Upper lobe of left lung (tissue), 6 donors: ENCODE results near the gene ZAP70. TPM values are rescaled to one million over a fixed set of nuclear protein-coding genes. Genes with fewer than 3 reads are reported as not detected.
A peak's percentile ranks its signal among the peaks of the same experiment; 100 is the strongest.

Experiments used
- ATAC-seq, 2 donors: fragments of 200-7000 bp; cut with Tn5 transposase; one replicate each; pipeline ENCODE4 v1.9.1; 2022; ENCODE audit warnings: mild to moderate bottlenecking in 2 of 2, moderate library complexity in 2 of 2; ENCODE audit not compliant: low FRiP score in 2 of 2
- DNase-seq, 2 donors: peaks; one replicate each; pipeline ENCODE4 v3.0.0-alpha.2; 2019 to 2020
- H3K27ac ChIP-seq, 4 donors: fragments of 200-600 bp; sonication (generic); one replicate each; pipeline ENCODE4 v1.5.1; 2016 to 2019
- H3K27me3 ChIP-seq, 4 donors: fragments of 200-600 bp; sonication (generic); one replicate each; pipeline ENCODE4 v1.5.1; 2017 to 2019
- H3K36me3 ChIP-seq, 4 donors: fragments of 200-600 bp; sonication (generic); one replicate each; pipeline ENCODE4 v1.5.1; 2016 to 2019
- H3K4me1 ChIP-seq, 4 donors: fragments of 200-600 bp; sonication (generic); one replicate each; pipeline ENCODE4 v1.5.1; 2018 to 2019
- H3K4me3 ChIP-seq, 4 donors: fragments of 200-600 bp; sonication (generic); one replicate each; pipeline ENCODE4 v1.5.1; 2017 to 2019; ENCODE audit warnings: mild to moderate bottlenecking in 2 of 4, moderate library complexity in 1 of 4
- H3K9me3 ChIP-seq, 4 donors: fragments of 200-600 bp; sonication (generic); one replicate each; pipeline ENCODE4 v1.5.1; 2018 to 2019
- EP300 ChIP-seq, 4 donors: sonication (generic); formaldehyde crosslinking; IDR thresholded peaks; one replicate each; pipeline ENCODE4 v1.5.1; 2017; ENCODE audit warnings: antibody characterized with exemption in 4 of 4, control low read depth in 2 of 4
- POLR2A ChIP-seq, 4 donors: fragments of 450-650 bp; IDR thresholded peaks; one replicate each; pipeline ENCODE4 v1.5.1; 2016 to 2017; ENCODE audit warnings: antibody characterized with exemption in 4 of 4, mild to moderate bottlenecking in 2 of 4
- POLR2AphosphoS5 ChIP-seq, 2 donors: sonication (generic); formaldehyde crosslinking; IDR thresholded peaks; one replicate each; pipeline ENCODE4 v1.5.1; 2017; ENCODE audit warnings: antibody characterized with exemption in 2 of 2
- WGBS, 2 donors: methylation state at CpG; one replicate each; pipeline ENCODE4 v1.1.5; 2017 to 2018; 5-methylcytosine and 5-hydroxymethylcytosine counted together
- total RNA-seq, 6 donors: library from RNA; depleted of rRNA in 4 of 6; stranded (reverse); fragments of >200 nt in 4 of 6; gene quantifications; one replicate each; pipeline versions ENCODE4 v1.1.0 to v1.2.1, GENCODE V29; 2016 to 2021
- TF ChIP-seq, protein P1 (sequence below), 6 experiments: fragments of 450-650 bp in 4 of 6; fragments of 200-600 bp in 2 of 6; sonication (generic) in 2 of 6; IDR thresholded peaks; one replicate each; pipeline ENCODE4 v1.5.1; 2016 to 2019; ENCODE audit warnings: antibody characterized with exemption in 6 of 6
- donor health status: DM: no; HTN: no; CAD: no; lungs with moderate emphysema.
- donor health status: DM: no; HTN: yes; CAD: no; lungs with severe emphysema.

ZAP70 gene
- total RNA-seq, 6 donors from 2014 or later = 6.4 to 88.0 (median 11.3) TPM

DNA sequence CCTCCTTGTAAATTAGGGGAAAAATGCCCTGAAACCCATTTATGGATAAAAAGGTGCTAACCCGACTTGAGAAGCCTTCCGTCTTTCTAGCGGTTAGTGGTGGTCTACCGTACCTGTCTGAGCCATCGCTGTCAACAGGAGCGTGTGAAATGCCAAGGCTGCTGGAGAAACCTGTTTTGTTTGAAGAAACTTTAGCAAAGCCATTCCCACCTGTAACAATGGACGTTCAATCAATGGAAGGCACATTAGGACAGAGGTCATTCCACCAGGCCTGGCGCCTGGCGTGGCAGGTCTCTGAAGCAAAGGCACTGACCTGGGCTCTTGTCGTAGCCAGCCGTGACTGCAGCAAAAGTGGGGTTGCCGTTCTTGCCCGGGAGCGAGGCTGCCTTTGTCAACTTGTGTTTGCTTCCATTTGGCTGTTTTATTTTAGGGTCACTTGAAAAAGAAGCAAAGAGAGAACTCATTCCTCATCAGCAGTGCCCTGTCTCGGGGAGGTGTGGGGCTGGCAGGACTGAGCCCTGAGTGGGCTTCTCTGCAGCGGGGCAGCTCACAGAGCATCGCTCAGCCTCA is 47.2 kb downstream of the ZAP70 start:
- no peak overlapping the region for H3K4me3 ChIP-seq
- H3K36me3 ChIP-seq = peaks cover 27 to 99% (median 77%) of the 10 kb centered on the region in 4 donors
- no peak for TF ChIP-seq POLR2AphosphoS5 (IDR thresholded peaks at IDR 0.05)
- TF ChIP-seq POLR2A (IDR thresholded peaks at IDR 0.05) = no peak
- no peak for TF ChIP-seq EP300 (IDR thresholded peaks at IDR 0.05)
- TF ChIP-seq, protein P1, sequence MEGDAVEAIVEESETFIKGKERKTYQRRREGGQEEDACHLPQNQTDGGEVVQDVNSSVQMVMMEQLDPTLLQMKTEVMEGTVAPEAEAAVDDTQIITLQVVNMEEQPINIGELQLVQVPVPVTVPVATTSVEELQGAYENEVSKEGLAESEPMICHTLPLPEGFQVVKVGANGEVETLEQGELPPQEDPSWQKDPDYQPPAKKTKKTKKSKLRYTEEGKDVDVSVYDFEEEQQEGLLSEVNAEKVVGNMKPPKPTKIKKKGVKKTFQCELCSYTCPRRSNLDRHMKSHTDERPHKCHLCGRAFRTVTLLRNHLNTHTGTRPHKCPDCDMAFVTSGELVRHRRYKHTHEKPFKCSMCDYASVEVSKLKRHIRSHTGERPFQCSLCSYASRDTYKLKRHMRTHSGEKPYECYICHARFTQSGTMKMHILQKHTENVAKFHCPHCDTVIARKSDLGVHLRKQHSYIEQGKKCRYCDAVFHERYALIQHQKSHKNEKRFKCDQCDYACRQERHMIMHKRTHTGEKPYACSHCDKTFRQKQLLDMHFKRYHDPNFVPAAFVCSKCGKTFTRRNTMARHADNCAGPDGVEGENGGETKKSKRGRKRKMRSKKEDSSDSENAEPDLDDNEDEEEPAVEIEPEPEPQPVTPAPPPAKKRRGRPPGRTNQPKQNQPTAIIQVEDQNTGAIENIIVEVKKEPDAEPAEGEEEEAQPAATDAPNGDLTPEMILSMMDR (IDR thresholded peaks at IDR 0.05) = no peak
- no peaks in the 10 kb centered on the region for H3K4me1 ChIP-seq
- H3K27ac ChIP-seq = no peak overlapping the region
- DNase-seq (peak in 1 of 2 donors; percentile 37), ATAC-seq (no peak)
- no peaks in the 10 kb centered on the region for H3K9me3 ChIP-seq
- H3K27me3 ChIP-seq = no peaks in the 10 kb centered on the region
- 90 to 95% methylated on average over 17 of the region's 17 CpGs for WGBS, 2 donors

GRCh38 chr2:97761192-97761591 is 47.8 kb downstream of the ZAP70 start:
- H3K9me3 ChIP-seq = no peaks in the 10 kb centered on the region
- no peak overlapping the region for H3K27ac ChIP-seq
- WGBS, 2 donors = 65 to 84% methylated on average over 7 to 23 of the region's 23 CpGs
- no peak overlapping the region for H3K4me3 ChIP-seq
- H3K27me3 ChIP-seq = no peaks in the 10 kb centered on the region
- peaks cover 0 to 3% (median 0%) of the 10 kb centered on the region in 4 donors for H3K4me1 ChIP-seq
- H3K36me3 ChIP-seq = peaks cover 27 to 99% (median 77%) of the 10 kb centered on the region in 4 donors
- no peak for ATAC-seq
- TF ChIP-seq EP300 (IDR thresholded peaks at IDR 0.05) (no peak), POLR2A (IDR thresholded peaks at IDR 0.05) (no peak), POLR2AphosphoS5 (IDR thresholded peaks at IDR 0.05) (no peak)
- TF ChIP-seq, protein P1 (IDR thresholded peaks at IDR 0.05) = no peak
- peak in 1 of 2 donors; percentile 70 for DNase-seq

GRCh38 chr2:97763176-97763845 is 49.9 kb downstream of the ZAP70 start:
- ATAC-seq = no peak

GRCh38 chr2:97764559-97765263 is 51.3 kb downstream of the ZAP70 start:
- Histone ChIP-seq H3K4me1 (peaks cover 0 to 6% (median 2%) of the 10 kb centered on the region in 4 donors), H3K9me3 (no peaks in the 10 kb centered on the region), H3K4me3 (no peak overlapping the region), H3K36me3 (peaks cover 7 to 65% (median 52%) of the 10 kb centered on the region in 4 donors), H3K27ac (no peak overlapping the region), H3K27me3 (no peaks in the 10 kb centered on the region)
- ATAC-seq = no peak
- TF ChIP-seq POLR2AphosphoS5 (IDR thresholded peaks at IDR 0.05) (no peak), EP300 (IDR thresholded peaks at IDR 0.05) (no peak), POLR2A (IDR thresholded peaks at IDR 0.05) (no peak)
- TF ChIP-seq, protein P1 (IDR thresholded peaks at IDR 0.05) = no peak
- 91 to 100% methylated on average over 6 to 11 of the region's 11 CpGs for WGBS, 2 donors
- peak in 1 of 2 donors; percentile 40 for DNase-seq

More at GRCh38 chr2:97763176-97763845, 49.9 kb downstream of the ZAP70 start:
- Histone ChIP-seq H3K4me1 (peaks cover 0 to 6% (median 2%) of the 10 kb centered on the region in 4 donors), H3K27me3 (no peaks in the 10 kb centered on the region), H3K4me3 (no peak overlapping the region), H3K36me3 (peaks cover 14 to 79% (median 65%) of the 10 kb centered on the region in 4 donors), H3K27ac (no peak overlapping the region), H3K9me3 (no peaks in the 10 kb centered on the region)
- DNase-seq = no peak
- TF ChIP-seq POLR2AphosphoS5 (IDR thresholded peaks at IDR 0.05) = no peak
- TF ChIP-seq POLR2A (IDR thresholded peaks at IDR 0.05) = no peak
- no peak for TF ChIP-seq EP300 (IDR thresholded peaks at IDR 0.05)
- TF ChIP-seq, protein P1 (IDR thresholded peaks at IDR 0.05) = no peak
- 89 to 96% methylated on average over 19 to 20 of the region's 20 CpGs for WGBS, 2 donors
